Lower lobe of right lung (tissue), 2 donors: ENCODE measurements around the gene P2RY14. TPM values are rescaled to one million over a fixed set of nuclear protein-coding genes. Genes with fewer than 3 reads are reported as not detected.

ENCODE experiments used
- ATAC-seq, 2 donors: fragments of 200-7000 bp; cut with Tn5 transposase; one replicate each; pipeline ENCODE4 v1.9.1; 2020 to 2022; ENCODE audit warnings: mild to moderate bottlenecking in 2 of 2, moderate library complexity in 2 of 2
- DNase-seq: peaks from one replicate; pipeline ENCODE4 v3.0.0-alpha.2; 2020
- H3K27ac ChIP-seq: fragments of 200-600 bp; one replicate; pipeline ENCODE4 v1.8.0; 2022
- H3K27me3 ChIP-seq: fragments of 200-600 bp; one replicate; pipeline ENCODE4 v1.8.0; 2022; ENCODE audit warnings: low read depth
- H3K36me3 ChIP-seq: fragments of 200-600 bp; one replicate; pipeline ENCODE4 v1.8.0; 2022; ENCODE audit warnings: mild to moderate bottlenecking
- H3K4me1 ChIP-seq: fragments of 200-600 bp; one replicate; pipeline ENCODE4 v1.8.0; 2022
- H3K4me3 ChIP-seq: fragments of 200-600 bp; one replicate; pipeline ENCODE4 v1.8.0; 2022; ENCODE audit warnings: mild to moderate bottlenecking
- H3K9me3 ChIP-seq: fragments of 200-600 bp; one replicate; pipeline ENCODE4 v1.8.0; 2022
- intact Hi-C: fragments of 100-400 bp; cut with DNase I; formaldehyde crosslinking; loops from one replicate; pipeline ENCODE4 v1.11.0; 2022
- total RNA-seq: library from RNA; stranded (reverse); fragmentation: NEBNext Ultra II Directional; extraction: Animal tissue kit (Norgen Biotek cat#: 25700); gene quantifications from one replicate; pipeline ENCODE4 v1.2.1, GENCODE V29; 2021
- TF ChIP-seq, protein P1 (sequence below): fragments of 200-600 bp; IDR thresholded peaks from one replicate; pipeline ENCODE4 v1.8.0; 2022; ENCODE audit warnings: antibody characterized with exemption, mild to moderate bottlenecking
- donor health status: DM: no; HTN: yes; CAD: no; lungs with severe emphysema.

Gene P2RY14
- total RNA-seq, 1 donor from 2014 or later: 5.7 TPM

DNA sequence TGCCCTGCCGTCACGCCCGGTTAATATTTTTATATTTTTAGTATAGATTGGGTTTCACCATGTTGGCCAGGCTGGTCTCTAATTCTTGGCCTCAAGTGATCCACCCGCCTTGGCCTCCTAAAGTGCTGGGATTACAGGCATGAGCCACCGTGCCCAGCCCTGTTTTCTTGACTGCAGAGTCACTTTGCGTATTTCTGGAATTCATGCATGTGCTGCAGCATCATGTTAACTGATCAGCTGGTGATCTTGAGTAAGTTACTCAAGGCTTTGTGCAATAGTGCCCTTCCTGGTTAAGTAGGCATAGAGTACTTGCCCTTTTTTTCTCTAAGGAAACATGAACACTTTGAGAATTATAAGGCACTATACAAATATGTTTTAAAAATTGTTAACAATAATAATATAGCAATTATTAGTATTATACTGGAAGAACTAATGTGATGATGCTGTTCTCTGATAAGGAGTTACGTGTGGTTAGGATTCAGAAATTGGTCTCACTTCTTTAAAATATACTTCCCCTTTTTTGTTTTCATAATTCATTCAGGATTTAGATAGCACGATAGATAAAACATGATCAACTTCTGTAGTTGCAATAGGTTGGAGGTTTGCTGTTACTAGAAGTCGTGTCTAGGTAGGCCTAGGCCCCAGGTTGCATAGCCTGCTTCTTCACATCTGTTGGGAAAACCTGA lies 108.9 kb downstream of the P2RY14 start:
- Histone ChIP-seq H3K4me1 (peaks cover 28% of the 10 kb centered on the region), H3K27me3 (no peaks in the 10 kb centered on the region), H3K4me3 (no peak overlapping the region), H3K27ac (peak overlapping the region; percentile 64), H3K36me3 (no peaks in the 10 kb centered on the region), H3K9me3 (no peaks in the 10 kb centered on the region)
- ATAC-seq (peak; percentile 65 to 69), DNase-seq (peak; percentile 57)
- TF ChIP-seq, protein P1, sequence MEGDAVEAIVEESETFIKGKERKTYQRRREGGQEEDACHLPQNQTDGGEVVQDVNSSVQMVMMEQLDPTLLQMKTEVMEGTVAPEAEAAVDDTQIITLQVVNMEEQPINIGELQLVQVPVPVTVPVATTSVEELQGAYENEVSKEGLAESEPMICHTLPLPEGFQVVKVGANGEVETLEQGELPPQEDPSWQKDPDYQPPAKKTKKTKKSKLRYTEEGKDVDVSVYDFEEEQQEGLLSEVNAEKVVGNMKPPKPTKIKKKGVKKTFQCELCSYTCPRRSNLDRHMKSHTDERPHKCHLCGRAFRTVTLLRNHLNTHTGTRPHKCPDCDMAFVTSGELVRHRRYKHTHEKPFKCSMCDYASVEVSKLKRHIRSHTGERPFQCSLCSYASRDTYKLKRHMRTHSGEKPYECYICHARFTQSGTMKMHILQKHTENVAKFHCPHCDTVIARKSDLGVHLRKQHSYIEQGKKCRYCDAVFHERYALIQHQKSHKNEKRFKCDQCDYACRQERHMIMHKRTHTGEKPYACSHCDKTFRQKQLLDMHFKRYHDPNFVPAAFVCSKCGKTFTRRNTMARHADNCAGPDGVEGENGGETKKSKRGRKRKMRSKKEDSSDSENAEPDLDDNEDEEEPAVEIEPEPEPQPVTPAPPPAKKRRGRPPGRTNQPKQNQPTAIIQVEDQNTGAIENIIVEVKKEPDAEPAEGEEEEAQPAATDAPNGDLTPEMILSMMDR: no peak
- intact Hi-C loops: no loop called here

GRCh38 chr3:151168269-151169094 lies 109.9 kb downstream of the P2RY14 start:
- TF ChIP-seq, protein P1: peak; percentile 83
- peak; percentile 88 to 93 for ATAC-seq
- peaks cover 28% of the 10 kb centered on the region for H3K4me1 ChIP-seq
- H3K9me3 ChIP-seq: no peaks in the 10 kb centered on the region
- peak overlapping the region; percentile 64 for H3K27ac ChIP-seq
- no peaks in the 10 kb centered on the region for H3K36me3 ChIP-seq
- H3K27me3 ChIP-seq: no peaks in the 10 kb centered on the region
- peak; percentile 90 for DNase-seq
- H3K4me3 ChIP-seq: no peak overlapping the region
- intact Hi-C loops: no loop called here

DNA sequence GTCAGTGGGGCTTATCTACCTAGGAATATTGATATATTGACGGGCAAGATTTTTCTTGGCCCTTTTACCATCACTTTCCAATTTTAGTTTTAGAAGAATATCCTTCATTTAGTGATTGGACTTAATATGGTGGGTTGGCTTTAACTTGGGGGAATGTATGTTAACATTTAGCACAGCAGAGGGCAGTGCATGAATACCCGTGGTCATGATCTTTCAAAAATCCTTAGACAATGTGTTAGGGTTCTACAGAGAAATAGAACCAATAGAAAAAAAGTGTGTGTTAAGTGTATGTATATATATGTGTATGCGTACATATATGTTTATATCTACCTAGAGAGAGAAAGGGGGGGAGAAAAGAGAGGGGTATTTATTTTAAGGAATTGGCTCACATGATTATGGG lies 112.2 kb downstream of the P2RY14 start:
- no peak for DNase-seq
- H3K27me3 ChIP-seq: no peaks in the 10 kb centered on the region
- intact Hi-C loops: no loop called here
- H3K27ac ChIP-seq: no peak overlapping the region
- H3K4me3 ChIP-seq: no peak overlapping the region
- H3K36me3 ChIP-seq: no peaks in the 10 kb centered on the region
- no peak for ATAC-seq
- H3K9me3 ChIP-seq: no peaks in the 10 kb centered on the region
- TF ChIP-seq, protein P1: no peak
- H3K4me1 ChIP-seq: peaks cover 22% of the 10 kb centered on the region

DNA sequence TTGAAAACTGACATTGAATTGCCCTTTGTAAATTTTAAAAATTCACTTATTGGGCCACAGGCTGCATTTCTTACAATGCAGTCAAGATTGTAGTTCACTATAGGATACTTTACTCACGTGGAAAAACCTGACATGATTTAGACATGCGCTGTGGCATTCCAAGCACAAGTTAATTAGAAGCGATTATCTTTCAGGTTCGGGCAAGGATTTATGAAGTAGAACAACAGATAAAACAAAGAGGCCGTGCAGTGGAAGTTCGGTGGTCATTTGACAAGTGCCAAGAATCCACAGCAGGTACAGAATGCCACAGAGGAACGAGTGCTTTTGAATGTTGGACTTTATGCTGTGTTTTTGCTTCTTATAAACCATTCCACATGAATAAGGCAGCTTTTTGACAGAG lies 113.1 kb downstream of the P2RY14 start:
- DNase-seq: no peak
- TF ChIP-seq, protein P1: no peak
- Histone ChIP-seq H3K27ac (no peak overlapping the region), H3K27me3 (no peaks in the 10 kb centered on the region), H3K4me1 (peaks cover 13% of the 10 kb centered on the region), H3K4me3 (no peak overlapping the region), H3K36me3 (no peaks in the 10 kb centered on the region), H3K9me3 (no peaks in the 10 kb centered on the region)
- no peak for ATAC-seq
- intact Hi-C loops: no loop called here

Other genes with a start within 250 kb of the P2RY14 start
- 0.44 TPM for gene MED12L, start 192.9 kb downstream of the P2RY14 start, total RNA-seq
- gene GPR171, start 75.3 kb downstream of the P2RY14 start, total RNA-seq: 1.3 TPM
- gene GPR87, start 38.3 kb upstream of the P2RY14 start, total RNA-seq: 0.24 TPM
- gene P2RY13, start 51.0 kb upstream of the P2RY14 start, total RNA-seq: 14.4 TPM
- gene P2RY12, start 106.2 kb upstream of the P2RY14 start, total RNA-seq: 6.2 TPM
- 30.9 TPM for gene IGSF10, start 182.5 kb upstream of the P2RY14 start, total RNA-seq